ENCODE measurements around the gene SMIM32. TPM values are rescaled to one million over a fixed set of nuclear protein-coding genes. Genes with fewer than 3 reads are reported as not detected.
A peak's percentile ranks its signal among the peaks of the same experiment; 100 is the strongest.

The SMIM32 gene
- total and polyA plus RNA-seq, 4 donors: 0.48 TPM; not detected in 3

DNA sequence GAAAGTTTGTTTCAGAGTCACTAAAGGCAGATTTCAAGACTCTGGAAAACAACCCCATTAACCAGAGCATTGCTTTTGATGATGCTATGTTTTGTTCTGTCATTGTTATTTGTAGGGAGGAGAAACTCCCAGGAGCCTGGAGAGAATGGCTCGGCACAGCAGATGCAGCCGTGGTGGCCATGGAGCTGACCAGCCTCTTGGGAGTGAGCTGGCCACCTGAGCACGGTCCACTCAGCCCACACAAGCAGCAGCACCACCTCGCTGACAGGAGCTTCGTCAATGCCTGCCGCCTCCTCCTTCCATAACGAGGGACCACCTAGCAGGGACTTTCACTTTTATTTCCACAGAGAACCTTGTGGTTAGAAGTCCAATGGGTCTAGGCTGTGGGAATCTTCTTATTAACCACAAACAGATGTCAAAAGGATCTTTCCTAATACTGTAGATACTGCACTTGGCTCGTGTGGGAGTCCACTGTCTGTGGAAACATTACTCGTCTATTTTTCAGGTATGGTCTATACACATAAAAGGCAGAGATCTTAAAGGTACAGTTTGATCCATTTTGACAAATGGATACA is 21.0 kb upstream of the SMIM32 start:
- ATAC-seq (ENCODE audit: insufficient read depth, low FRiP score): no peak
- peaks cover 0 to 10% (median 3%) of the 10 kb centered on the region in 3 donors for H3K27me3 ChIP-seq (ENCODE audit: control insufficient read depth in 3 of 3, insufficient read depth in 3 of 3, low read length in 2 of 3)
- no peak overlapping the region for H3K27ac ChIP-seq (ENCODE audit: low read depth in 1 of 2, low read length in 1 of 2)
- no peak overlapping the region for H3K9ac ChIP-seq (ENCODE audit: insufficient read depth in 1 of 2, low read length in 2 of 2)
- H3K9me3 ChIP-seq (ENCODE audit: control insufficient read depth in 4 of 4, insufficient read depth in 3 of 4, low read length in 3 of 4): peaks cover 0 to 4% (median 0%) of the 10 kb centered on the region in 4 donors
- TF ChIP-seq, protein P1, sequence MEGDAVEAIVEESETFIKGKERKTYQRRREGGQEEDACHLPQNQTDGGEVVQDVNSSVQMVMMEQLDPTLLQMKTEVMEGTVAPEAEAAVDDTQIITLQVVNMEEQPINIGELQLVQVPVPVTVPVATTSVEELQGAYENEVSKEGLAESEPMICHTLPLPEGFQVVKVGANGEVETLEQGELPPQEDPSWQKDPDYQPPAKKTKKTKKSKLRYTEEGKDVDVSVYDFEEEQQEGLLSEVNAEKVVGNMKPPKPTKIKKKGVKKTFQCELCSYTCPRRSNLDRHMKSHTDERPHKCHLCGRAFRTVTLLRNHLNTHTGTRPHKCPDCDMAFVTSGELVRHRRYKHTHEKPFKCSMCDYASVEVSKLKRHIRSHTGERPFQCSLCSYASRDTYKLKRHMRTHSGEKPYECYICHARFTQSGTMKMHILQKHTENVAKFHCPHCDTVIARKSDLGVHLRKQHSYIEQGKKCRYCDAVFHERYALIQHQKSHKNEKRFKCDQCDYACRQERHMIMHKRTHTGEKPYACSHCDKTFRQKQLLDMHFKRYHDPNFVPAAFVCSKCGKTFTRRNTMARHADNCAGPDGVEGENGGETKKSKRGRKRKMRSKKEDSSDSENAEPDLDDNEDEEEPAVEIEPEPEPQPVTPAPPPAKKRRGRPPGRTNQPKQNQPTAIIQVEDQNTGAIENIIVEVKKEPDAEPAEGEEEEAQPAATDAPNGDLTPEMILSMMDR (IDR thresholded peaks at IDR 0.05; ENCODE audit: control extremely low read depth, extremely low read depth): no peak
- H3K4me3 ChIP-seq: no peak overlapping the region
- 60 to 66% methylated on average over 9 of the region's 9 CpGs for WGBS, 2 donors
- DNase-seq: no peak
- H3K4me1 ChIP-seq (ENCODE audit: control insufficient read depth in 5 of 5, insufficient read depth in 5 of 5, low read length in 5 of 5): no peaks in the 10 kb centered on the region
- no peaks in the 10 kb centered on the region for H3K36me3 ChIP-seq (ENCODE audit: control insufficient read depth in 4 of 4, insufficient read depth in 4 of 4, low read length in 4 of 4)

DNA sequence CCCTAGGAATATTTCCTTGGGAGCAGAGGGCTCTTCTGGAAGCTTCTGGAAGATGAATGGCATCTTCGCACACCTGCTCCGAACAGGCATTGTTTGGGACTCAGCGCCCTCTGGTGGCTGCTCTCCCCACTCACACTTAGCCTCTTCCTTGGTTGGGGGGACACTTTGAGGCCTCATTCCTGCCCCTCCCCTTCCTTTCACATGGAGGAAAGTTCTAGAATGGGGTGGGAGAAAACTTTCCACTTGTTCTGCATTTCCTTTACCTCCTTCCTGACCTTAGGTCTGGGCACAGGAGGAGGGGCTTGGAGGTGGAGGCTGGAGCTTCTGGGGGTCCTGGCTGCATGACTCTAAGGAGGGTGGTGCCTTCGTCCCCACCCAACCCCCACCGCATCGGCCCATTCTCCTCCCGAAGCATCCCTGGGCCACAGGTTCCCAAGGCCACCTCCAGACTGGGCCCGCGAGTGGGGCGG is 19.3 kb upstream of the SMIM32 start:
- Histone ChIP-seq H3K27ac (ENCODE audit: low read depth in 1 of 2, low read length in 1 of 2) (no peak overlapping the region), H3K9ac (ENCODE audit: insufficient read depth in 1 of 2, low read length in 2 of 2) (no peak overlapping the region), H3K27me3 (ENCODE audit: control insufficient read depth in 3 of 3, insufficient read depth in 3 of 3, low read length in 2 of 3) (peaks cover 0 to 10% (median 3%) of the 10 kb centered on the region in 3 donors), H3K4me3 (no peak overlapping the region), H3K4me1 (ENCODE audit: control insufficient read depth in 5 of 5, insufficient read depth in 5 of 5, low read length in 5 of 5) (no peaks in the 10 kb centered on the region), H3K36me3 (ENCODE audit: control insufficient read depth in 4 of 4, insufficient read depth in 4 of 4, low read length in 4 of 4) (no peaks in the 10 kb centered on the region), H3K9me3 (ENCODE audit: control insufficient read depth in 4 of 4, insufficient read depth in 3 of 4, low read length in 3 of 4) (peaks cover 0 to 3% (median 0%) of the 10 kb centered on the region in 4 donors)
- no peak for ATAC-seq (ENCODE audit: insufficient read depth, low FRiP score)
- 49 to 57% methylated on average over 10 of the region's 10 CpGs for WGBS, 2 donors
- DNase-seq: peak; percentile 41 to 55 (median 42)
- TF ChIP-seq, protein P1 (IDR thresholded peaks at IDR 0.05; ENCODE audit: control extremely low read depth, extremely low read depth): peak; percentile 38

DNA sequence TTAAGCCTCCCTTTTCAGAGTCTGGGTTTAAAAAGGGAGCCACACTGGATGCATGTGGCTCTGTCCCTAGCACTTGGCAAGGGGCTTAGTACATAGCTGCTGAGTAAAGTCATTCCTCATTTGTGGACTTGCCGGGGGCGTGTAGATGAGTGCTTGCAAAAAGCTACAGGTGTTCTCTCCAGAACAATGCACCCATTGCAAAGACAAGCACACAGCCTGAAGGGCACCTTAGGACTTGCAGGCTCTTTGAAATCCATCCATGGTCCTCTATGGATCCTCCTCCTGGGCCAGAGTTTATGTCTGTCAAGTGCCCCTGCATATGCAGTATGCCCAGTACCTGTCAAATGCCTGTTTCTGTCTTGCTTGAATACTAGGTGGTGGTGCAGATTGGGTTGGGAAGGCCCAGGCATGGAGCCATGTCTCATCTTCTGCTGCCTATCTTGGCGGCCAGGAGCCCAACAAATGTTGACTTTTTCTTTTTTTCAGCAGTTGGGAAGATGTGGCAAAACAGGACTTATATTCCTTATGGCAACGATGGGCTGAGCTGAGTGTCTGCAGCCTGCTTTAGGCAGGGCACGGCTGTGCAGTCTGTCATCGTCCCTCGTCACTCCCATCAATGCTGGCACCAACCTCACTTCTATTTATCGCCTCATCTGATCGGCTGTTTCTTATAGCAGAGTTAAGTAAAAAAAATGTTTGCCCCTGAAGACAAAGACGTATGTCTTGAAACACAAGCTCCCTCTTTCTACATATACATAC is 18.5 kb upstream of the SMIM32 start:
- no peak overlapping the region for H3K27ac ChIP-seq (ENCODE audit: low read depth in 1 of 2, low read length in 1 of 2)
- no peak overlapping the region for H3K9ac ChIP-seq (ENCODE audit: insufficient read depth in 1 of 2, low read length in 2 of 2)
- WGBS, 2 donors: 82 to 90% methylated on average over 10 of the region's 10 CpGs
- no peaks in the 10 kb centered on the region for H3K4me1 ChIP-seq (ENCODE audit: control insufficient read depth in 5 of 5, insufficient read depth in 5 of 5, low read length in 5 of 5)
- no peak overlapping the region for H3K4me3 ChIP-seq
- no peak for DNase-seq
- H3K9me3 ChIP-seq (ENCODE audit: control insufficient read depth in 4 of 4, insufficient read depth in 3 of 4, low read length in 3 of 4): peaks cover 0 to 3% (median 0%) of the 10 kb centered on the region in 4 donors
- no peak for ATAC-seq (ENCODE audit: insufficient read depth, low FRiP score)
- H3K36me3 ChIP-seq (ENCODE audit: control insufficient read depth in 4 of 4, insufficient read depth in 4 of 4, low read length in 4 of 4): no peaks in the 10 kb centered on the region
- TF ChIP-seq, protein P1 (IDR thresholded peaks at IDR 0.05; ENCODE audit: control extremely low read depth, extremely low read depth): no peak
- peaks cover 0 to 10% (median 3%) of the 10 kb centered on the region in 3 donors for H3K27me3 ChIP-seq (ENCODE audit: control insufficient read depth in 3 of 3, insufficient read depth in 3 of 3, low read length in 2 of 3)

Measured in lung (tissue), 12 donors.